GM23338 (cell line): ENCODE data around the gene WFS1. TPM values are rescaled to one million over a fixed set of nuclear protein-coding genes. Genes with fewer than 3 reads are reported as not detected.

Source experiments
- ATAC-seq: fragments of 200-7000 bp; cut with Tn5 transposase; 3 replicates; pipeline ENCODE4 v1.9.1; 2020
- DNase-seq: peaks from one replicate; pipeline ENCODE4 v3.0.0-alpha.2; 2015; ENCODE audit warnings: low spot score
- H2AFZ ChIP-seq: fragments of 200-600 bp; sonication (generic); 2 replicates; pipeline ENCODE4 v1.8.0; 2016; ENCODE audit warnings: antibody characterized with exemption, mild to moderate bottlenecking, moderate library complexity
- H3F3A ChIP-seq: fragments of 200-600 bp; sonication (generic); replicated peaks from 2 replicates; pipeline ENCODE4 v1.8.0; 2017; ENCODE audit warnings: antibody characterized with exemption, mixed run types, low read depth
- H3K27ac ChIP-seq: fragments of 200-600 bp; sonication (generic); 2 replicates; pipeline ENCODE4 v1.6.1; 2016; ENCODE audit warnings: low read depth
- H3K27me3 ChIP-seq: fragments of 200-600 bp; sonication (generic); 2 replicates; pipeline ENCODE4 v1.8.0; 2016; ENCODE audit warnings: mild to moderate bottlenecking, mixed run types, moderate library complexity; ENCODE audit not compliant: insufficient read depth
- H3K36me3 ChIP-seq: fragments of 200-600 bp; sonication (generic); 2 replicates; pipeline ENCODE4 v1.8.0; 2016; ENCODE audit warnings: mild to moderate bottlenecking; ENCODE audit not compliant: insufficient read depth
- H3K4me1 ChIP-seq: fragments of 200-600 bp; sonication (generic); 2 replicates; pipeline ENCODE4 v1.8.0; 2016; ENCODE audit warnings: mild to moderate bottlenecking, moderate library complexity; ENCODE audit not compliant: insufficient read depth
- H3K4me2 ChIP-seq: fragments of 200-600 bp; sonication (generic); 2 replicates; pipeline ENCODE4 v1.7.1; 2017; ENCODE audit warnings: mixed run types
- H3K4me3 ChIP-seq: fragments of 200-600 bp; sonication (generic); 2 replicates; pipeline ENCODE4 v1.6.1; 2016; ENCODE audit warnings: mixed run types
- H3K79me2 ChIP-seq: fragments of 200-600 bp; sonication (generic); replicated peaks from 2 replicates; pipeline ENCODE4 v1.8.0; 2017; ENCODE audit warnings: mild to moderate bottlenecking; ENCODE audit not compliant: insufficient read depth
- H3K9me2 ChIP-seq: fragments of 200-600 bp; sonication (generic); 2 replicates; pipeline ENCODE4 v1.8.0; 2017; ENCODE audit not compliant: insufficient read depth
- H4K20me1 ChIP-seq: fragments of 200-600 bp; sonication (generic); replicated peaks from 2 replicates; pipeline ENCODE4 v1.8.0; 2017; ENCODE audit warnings: mild to moderate bottlenecking; ENCODE audit not compliant: insufficient read depth
- H3K27ac Mint-ChIP-seq: 2 replicates; pipeline ENCODE4 v1.8.0; 2020; ENCODE audit warnings: inconsistent platforms, mild to moderate bottlenecking, moderate library complexity, mixed read lengths
- H3K27me3 Mint-ChIP-seq: 3 replicates; pipeline ENCODE4 v1.8.0; 2022; ENCODE audit warnings: low read depth, mild to moderate bottlenecking, moderate library complexity, mixed read lengths, inconsistent platforms; ENCODE audit not compliant: insufficient read depth, poor library complexity
- H3K36me3 Mint-ChIP-seq: 3 replicates; pipeline ENCODE4 v1.8.0; 2021; ENCODE audit warnings: low read depth, mild to moderate bottlenecking, inconsistent platforms, moderate library complexity, mixed read lengths
- H3K4me1 Mint-ChIP-seq: 3 replicates; pipeline ENCODE4 v1.8.0; 2020; ENCODE audit warnings: mild to moderate bottlenecking, inconsistent platforms, mixed read lengths
- H3K4me3 Mint-ChIP-seq: 3 replicates; pipeline ENCODE4 v1.8.0; 2021; ENCODE audit warnings: moderate library complexity, mild to moderate bottlenecking, inconsistent platforms, mixed read lengths
- H3K9me3 Mint-ChIP-seq: 3 replicates; pipeline ENCODE4 v1.8.0; 2020; ENCODE audit warnings: moderate library complexity, mild to moderate bottlenecking, inconsistent platforms, mixed read lengths
- CREB1 ChIP-seq: fragments of 250-450 bp; sonication (Bioruptor Pico); IDR thresholded peaks from 2 replicates; pipeline ENCODE4 v1.5.0; 2020; ENCODE audit warnings: low read depth, mild to moderate bottlenecking, moderate library complexity
- ETS1 ChIP-seq: IDR thresholded peaks from 2 replicates; pipeline ENCODE4 v1.6.1; 2016; ENCODE audit warnings: antibody characterized with exemption
- POLR2AphosphoS5 ChIP-seq: IDR thresholded peaks from 2 replicates; pipeline ENCODE4 v1.6.1; 2016; ENCODE audit warnings: antibody characterized with exemption, low read depth
- REST ChIP-seq: IDR thresholded peaks from one replicate; pipeline ENCODE4 v1.6.1; 2018; ENCODE audit warnings: antibody characterized with exemption; ENCODE audit not compliant: unreplicated experiment
- ZNF114 ChIP-seq: fragments of 250-450 bp; sonication (Bioruptor Pico); IDR thresholded peaks from 2 replicates; pipeline ENCODE4 v1.5.0; 2020; ENCODE audit warnings: mild to moderate bottlenecking, moderate library complexity
- polyA plus RNA-seq: library from polyadenylated mRNA; unstranded; fragments of >200 nt; fragmentation: Nextera tagmentation; extraction: Ambion mirVana; gene quantifications from 2 replicates; pipeline ENCODE4 v1.2.1, GENCODE V29; 2016
- total RNA-seq: library from RNA; depleted of rRNA; stranded (reverse); fragments of >200 nt; shearing (Covaris generic); gene quantifications from 2 replicates; pipeline ENCODE4 v1.2.3, GENCODE V29; 2014
- TF ChIP-seq, protein P1 (sequence below): fragments of 250-450 bp; sonication (Bioruptor Pico); IDR thresholded peaks from 2 replicates; pipeline ENCODE4 v1.5.0; 2020; ENCODE audit warnings: mild to moderate bottlenecking, moderate library complexity

WFS1 gene
- total and polyA plus RNA-seq, 2 experiments from 2014 or later = 24.7 to 45.4 TPM

GRCh38 chr4:6245246-6246169, 24.1 kb upstream of the WFS1 start:
- no peaks in the 10 kb centered on the region for H3K9me2 ChIP-seq
- H3K4me2 ChIP-seq = peak overlapping the region; percentile 88
- DNase-seq (peak; percentile 83), ATAC-seq (peak; percentile 94)
- TF ChIP-seq POLR2AphosphoS5 (peak; percentile 91), REST (no peak), ETS1 (peak; percentile 83)
- H3K27ac Mint-ChIP-seq = no peak overlapping the region
- H3K79me2 ChIP-seq = no peaks in the 10 kb centered on the region
- peaks cover 22% of the 10 kb centered on the region for H3K4me1 Mint-ChIP-seq
- no peak overlapping the region for H3K27ac ChIP-seq
- peak overlapping the region; percentile 69 for H3K4me3 ChIP-seq
- H3K27me3 Mint-ChIP-seq = peaks cover 15% of the 10 kb centered on the region
- peaks cover 9% of the 10 kb centered on the region; the same call in 1 of the 2 replicates for H3K4me1 ChIP-seq
- peak overlapping the region; percentile 61 for H3K4me3 Mint-ChIP-seq
- H3F3A ChIP-seq = no peaks in the 10 kb centered on the region
- peak overlapping the region; percentile 99 for H2AFZ ChIP-seq
- H3K36me3 Mint-ChIP-seq = peaks cover 15% of the 10 kb centered on the region
- H4K20me1 ChIP-seq = no peaks in the 10 kb centered on the region
- no peaks in the 10 kb centered on the region for H3K36me3 ChIP-seq
- H3K27me3 ChIP-seq = peaks cover 11% of the 10 kb centered on the region; the same call in 1 of the 2 replicates
- H3K9me3 Mint-ChIP-seq = peaks cover 25% of the 10 kb centered on the region

DNA sequence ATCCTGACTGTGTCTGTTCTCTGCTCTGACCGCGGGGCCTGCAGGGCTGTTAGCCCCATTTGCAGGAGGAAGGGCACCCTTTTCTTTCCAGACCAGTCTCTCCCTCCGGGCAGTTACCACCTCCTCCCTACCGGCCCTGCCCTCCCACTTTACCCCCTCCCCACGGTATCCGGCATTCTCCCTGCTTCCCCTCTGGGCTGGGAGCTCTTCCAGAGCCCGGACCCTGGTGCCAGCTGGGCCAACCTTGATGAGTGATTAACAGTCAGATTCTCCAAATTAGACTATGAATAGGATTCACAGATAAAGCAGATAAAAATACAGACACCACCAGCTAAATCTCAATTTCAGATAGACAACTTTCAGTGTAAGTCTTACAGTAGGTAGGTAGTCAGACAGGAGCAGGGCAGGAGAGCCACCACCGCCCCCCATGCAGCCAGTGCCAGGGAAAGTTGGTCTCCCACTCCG, 23.4 kb upstream of the WFS1 start:
- H3K9me2 ChIP-seq = no peaks in the 10 kb centered on the region
- no peaks in the 10 kb centered on the region for H3K79me2 ChIP-seq
- peak overlapping the region; percentile 88 for H3K4me2 ChIP-seq
- Mint-ChIP-seq H3K4me3 (peak overlapping the region; percentile 13; the same call in 2 of the 3 replicates), H3K27ac (no peak overlapping the region), H3K27me3 (peaks cover 15% of the 10 kb centered on the region), H3K9me3 (peaks cover 25% of the 10 kb centered on the region), H3K4me1 (peaks cover 22% of the 10 kb centered on the region), H3K36me3 (peaks cover 15% of the 10 kb centered on the region)
- no peaks in the 10 kb centered on the region for H4K20me1 ChIP-seq
- no peaks in the 10 kb centered on the region for H3F3A ChIP-seq
- DNase-seq = no peak
- H3K4me3 ChIP-seq = peak overlapping the region; percentile 69
- H3K36me3 ChIP-seq = no peaks in the 10 kb centered on the region
- H2AFZ ChIP-seq = peak overlapping the region; percentile 99
- peak; percentile 5 for ATAC-seq
- peaks cover 11% of the 10 kb centered on the region; the same call in 1 of the 2 replicates for H3K27me3 ChIP-seq
- no peak overlapping the region for H3K27ac ChIP-seq
- H3K4me1 ChIP-seq = peaks cover 9% of the 10 kb centered on the region; the same call in 1 of the 2 replicates
- TF ChIP-seq ETS1 = no peak
- no peak for TF ChIP-seq CREB1
- no peak for TF ChIP-seq ZNF114
- TF ChIP-seq, protein P1, sequence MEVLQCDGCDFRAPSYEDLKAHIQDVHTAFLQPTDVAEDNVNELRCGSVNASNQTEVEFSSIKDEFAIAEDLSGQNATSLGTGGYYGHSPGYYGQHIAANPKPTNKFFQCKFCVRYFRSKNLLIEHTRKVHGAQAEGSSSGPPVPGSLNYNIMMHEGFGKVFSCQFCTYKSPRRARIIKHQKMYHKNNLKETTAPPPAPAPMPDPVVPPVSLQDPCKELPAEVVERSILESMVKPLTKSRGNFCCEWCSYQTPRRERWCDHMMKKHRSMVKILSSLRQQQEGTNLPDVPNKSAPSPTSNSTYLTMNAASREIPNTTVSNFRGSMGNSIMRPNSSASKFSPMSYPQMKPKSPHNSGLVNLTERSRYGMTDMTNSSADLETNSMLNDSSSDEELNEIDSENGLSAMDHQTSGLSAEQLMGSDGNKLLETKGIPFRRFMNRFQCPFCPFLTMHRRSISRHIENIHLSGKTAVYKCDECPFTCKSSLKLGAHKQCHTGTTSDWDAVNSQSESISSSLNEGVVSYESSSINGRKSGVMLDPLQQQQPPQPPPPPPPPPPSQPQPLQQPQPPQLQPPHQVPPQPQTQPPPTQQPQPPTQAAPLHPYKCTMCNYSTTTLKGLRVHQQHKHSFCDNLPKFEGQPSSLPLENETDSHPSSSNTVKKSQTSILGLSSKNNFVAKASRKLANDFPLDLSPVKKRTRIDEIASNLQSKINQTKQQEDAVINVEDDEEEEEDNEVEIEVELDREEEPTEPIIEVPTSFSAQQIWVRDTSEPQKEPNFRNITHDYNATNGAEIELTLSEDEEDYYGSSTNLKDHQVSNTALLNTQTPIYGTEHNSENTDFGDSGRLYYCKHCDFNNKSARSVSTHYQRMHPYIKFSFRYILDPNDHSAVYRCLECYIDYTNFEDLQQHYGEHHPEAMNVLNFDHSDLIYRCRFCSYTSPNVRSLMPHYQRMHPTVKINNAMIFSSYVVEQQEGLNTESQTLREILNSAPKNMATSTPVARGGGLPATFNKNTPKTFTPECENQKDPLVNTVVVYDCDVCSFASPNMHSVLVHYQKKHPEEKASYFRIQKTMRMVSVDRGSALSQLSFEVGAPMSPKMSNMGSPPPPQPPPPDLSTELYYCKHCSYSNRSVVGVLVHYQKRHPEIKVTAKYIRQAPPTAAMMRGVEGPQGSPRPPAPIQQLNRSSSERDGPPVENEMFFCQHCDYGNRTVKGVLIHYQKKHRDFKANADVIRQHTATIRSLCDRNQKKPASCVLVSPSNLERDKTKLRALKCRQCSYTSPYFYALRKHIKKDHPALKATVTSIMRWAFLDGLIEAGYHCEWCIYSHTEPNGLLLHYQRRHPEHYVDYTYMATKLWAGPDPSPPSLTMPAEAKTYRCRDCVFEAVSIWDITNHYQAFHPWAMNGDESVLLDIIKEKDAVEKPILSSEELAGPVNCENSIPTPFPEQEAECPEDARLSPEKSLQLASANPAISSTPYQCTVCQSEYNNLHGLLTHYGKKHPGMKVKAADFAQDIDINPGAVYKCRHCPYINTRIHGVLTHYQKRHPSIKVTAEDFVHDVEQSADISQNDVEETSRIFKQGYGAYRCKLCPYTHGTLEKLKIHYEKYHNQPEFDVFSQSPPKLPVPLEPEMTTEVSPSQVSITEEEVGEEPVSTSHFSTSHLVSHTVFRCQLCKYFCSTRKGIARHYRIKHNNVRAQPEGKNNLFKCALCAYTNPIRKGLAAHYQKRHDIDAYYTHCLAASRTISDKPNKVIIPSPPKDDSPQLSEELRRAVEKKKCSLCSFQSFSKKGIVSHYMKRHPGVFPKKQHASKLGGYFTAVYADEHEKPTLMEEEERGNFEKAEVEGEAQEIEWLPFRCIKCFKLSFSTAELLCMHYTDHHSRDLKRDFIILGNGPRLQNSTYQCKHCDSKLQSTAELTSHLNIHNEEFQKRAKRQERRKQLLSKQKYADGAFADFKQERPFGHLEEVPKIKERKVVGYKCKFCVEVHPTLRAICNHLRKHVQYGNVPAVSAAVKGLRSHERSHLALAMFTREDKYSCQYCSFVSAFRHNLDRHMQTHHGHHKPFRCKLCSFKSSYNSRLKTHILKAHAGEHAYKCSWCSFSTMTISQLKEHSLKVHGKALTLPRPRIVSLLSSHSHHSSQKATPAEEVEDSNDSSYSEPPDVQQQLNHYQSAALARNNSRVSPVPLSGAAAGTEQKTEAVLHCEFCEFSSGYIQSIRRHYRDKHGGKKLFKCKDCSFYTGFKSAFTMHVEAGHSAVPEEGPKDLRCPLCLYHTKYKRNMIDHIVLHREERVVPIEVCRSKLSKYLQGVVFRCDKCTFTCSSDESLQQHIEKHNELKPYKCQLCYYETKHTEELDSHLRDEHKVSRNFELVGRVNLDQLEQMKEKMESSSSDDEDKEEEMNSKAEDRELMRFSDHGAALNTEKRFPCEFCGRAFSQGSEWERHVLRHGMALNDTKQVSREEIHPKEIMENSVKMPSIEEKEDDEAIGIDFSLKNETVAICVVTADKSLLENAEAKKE (CRISPR knock-in tag) = no peak
- TF ChIP-seq POLR2AphosphoS5 = no peak
